HepG2 (cell line): ENCODE measurements around the gene USE1.

Source experiments
- HNF4A ChIP-seq: sonication (generic); formaldehyde crosslinking; IDR thresholded peaks from 2 replicates; pipeline ENCODE4 v1.4.0; 2020; ENCODE audit warnings: missing genetic modification reagents
- ZNF260 ChIP-seq: sonication (generic); formaldehyde crosslinking; IDR thresholded peaks from 2 replicates; pipeline ENCODE4 v1.4.0; 2020; ENCODE audit warnings: missing genetic modification reagents, low read depth, mild to moderate bottlenecking, borderline replicate concordance

- TF ChIP-seq ZNF260 (no peak), HNF4A (CRISPR knock-in tag) (no peak)
These were observed 49.4 kb upstream of the USE1 start for GRCh38 chr19:17165715-17166114.
